Measurements from ENCODE around the gene LRRC45.

LRRC45 gene

DNA sequence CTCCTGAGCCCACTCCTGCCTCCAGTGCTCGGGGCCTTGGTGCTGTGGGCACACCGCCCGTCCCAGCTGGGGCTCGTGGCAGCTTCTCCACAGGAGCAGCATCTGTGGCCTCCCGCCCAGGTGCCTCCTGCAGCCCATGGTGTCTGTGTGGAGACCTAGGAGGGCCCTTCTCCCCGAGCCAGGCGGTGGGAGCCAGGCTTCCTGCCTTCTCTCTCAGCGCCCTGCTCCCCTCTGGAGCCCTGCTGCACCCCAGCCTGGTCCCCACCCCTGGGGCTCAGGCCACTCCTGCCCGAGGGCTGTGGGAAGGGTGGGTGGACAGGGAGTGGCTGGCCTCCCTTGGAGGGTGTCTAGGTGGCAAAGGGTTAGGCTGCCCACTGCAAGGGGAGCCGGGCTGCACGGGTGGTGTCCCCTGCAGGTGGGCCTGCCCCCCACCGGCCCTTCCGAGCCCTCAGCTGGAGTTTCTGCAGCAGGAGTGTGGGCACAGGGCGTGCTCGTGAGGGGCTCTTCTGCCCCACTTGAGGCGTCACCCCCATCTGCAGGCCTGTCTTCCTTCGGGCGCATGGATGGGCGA is 11.4 kb upstream of the LRRC45 start:
- H3K27ac ChIP-seq (ENCODE audit: low read length), result no peak overlapping the region
- H3K4me1 ChIP-seq (ENCODE audit: insufficient read depth, low read length), result no peaks in the 10 kb centered on the region
- ATAC-seq (ENCODE audit: insufficient read depth, low read depth) (no peak), DNase-seq (no peak)
- H3K9me3 ChIP-seq (ENCODE audit: insufficient read depth, low read length, severe bottlenecking), result no peaks in the 10 kb centered on the region
- H3K36me3 ChIP-seq (ENCODE audit: insufficient read depth, low read length), result peaks cover 2% of the 10 kb centered on the region; the same call in 1 of the 2 replicates
- no peak for TF ChIP-seq EZH2 (IDR thresholded peaks at IDR 0.05; ENCODE audit: borderline replicate concordance, low read depth, low read length, severe bottlenecking)
- TF ChIP-seq, protein P1, sequence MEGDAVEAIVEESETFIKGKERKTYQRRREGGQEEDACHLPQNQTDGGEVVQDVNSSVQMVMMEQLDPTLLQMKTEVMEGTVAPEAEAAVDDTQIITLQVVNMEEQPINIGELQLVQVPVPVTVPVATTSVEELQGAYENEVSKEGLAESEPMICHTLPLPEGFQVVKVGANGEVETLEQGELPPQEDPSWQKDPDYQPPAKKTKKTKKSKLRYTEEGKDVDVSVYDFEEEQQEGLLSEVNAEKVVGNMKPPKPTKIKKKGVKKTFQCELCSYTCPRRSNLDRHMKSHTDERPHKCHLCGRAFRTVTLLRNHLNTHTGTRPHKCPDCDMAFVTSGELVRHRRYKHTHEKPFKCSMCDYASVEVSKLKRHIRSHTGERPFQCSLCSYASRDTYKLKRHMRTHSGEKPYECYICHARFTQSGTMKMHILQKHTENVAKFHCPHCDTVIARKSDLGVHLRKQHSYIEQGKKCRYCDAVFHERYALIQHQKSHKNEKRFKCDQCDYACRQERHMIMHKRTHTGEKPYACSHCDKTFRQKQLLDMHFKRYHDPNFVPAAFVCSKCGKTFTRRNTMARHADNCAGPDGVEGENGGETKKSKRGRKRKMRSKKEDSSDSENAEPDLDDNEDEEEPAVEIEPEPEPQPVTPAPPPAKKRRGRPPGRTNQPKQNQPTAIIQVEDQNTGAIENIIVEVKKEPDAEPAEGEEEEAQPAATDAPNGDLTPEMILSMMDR (IDR thresholded peaks at IDR 0.05; ENCODE audit: borderline replicate concordance, extremely low read depth, low read length, poor library complexity, severe bottlenecking), result no peak
- peaks cover 4% of the 10 kb centered on the region; the same call in 1 of the 2 replicates for H4K20me1 ChIP-seq (ENCODE audit: insufficient read depth, low read length)
- H3K4me2 ChIP-seq (ENCODE audit: insufficient read depth, low read length), result no peak overlapping the region
- no peak overlapping the region for H2AFZ ChIP-seq (ENCODE audit: low read depth, low read length)
- no peak overlapping the region for H3K4me3 ChIP-seq (ENCODE audit: low read depth in 1 of 2, low read length in 2 of 2)
- H3K9ac ChIP-seq (ENCODE audit: low read depth, low read length), result no peak overlapping the region
- H3K27me3 ChIP-seq (ENCODE audit: insufficient read depth, low read length, poor library complexity), result no peaks in the 10 kb centered on the region
- no peaks in the 10 kb centered on the region for H3K79me2 ChIP-seq (ENCODE audit: insufficient read depth, low read length)

DNA sequence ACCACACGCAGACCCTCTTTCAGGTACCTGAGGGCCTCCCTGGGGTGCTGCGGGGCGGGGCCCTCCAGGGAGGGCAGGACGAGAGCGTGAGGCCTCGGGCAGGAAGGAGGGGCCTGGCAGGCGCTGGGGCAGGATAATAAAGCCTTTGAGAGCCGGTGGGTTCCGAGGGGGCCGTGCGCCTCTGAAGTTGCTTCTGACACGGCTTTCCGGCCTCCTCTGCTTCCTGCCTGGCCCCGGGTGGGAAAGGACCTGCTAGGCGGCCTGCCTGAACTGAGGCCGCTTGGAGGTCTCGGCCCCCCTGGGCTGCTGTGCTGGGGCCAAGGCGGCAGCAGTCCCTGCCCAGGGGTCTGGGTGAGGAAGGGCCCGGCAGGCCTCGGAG is 10.9 kb upstream of the LRRC45 start:
- H2AFZ ChIP-seq (ENCODE audit: low read depth, low read length), result no peak overlapping the region
- H3K27ac ChIP-seq (ENCODE audit: low read length), result no peak overlapping the region
- no peaks in the 10 kb centered on the region for H3K27me3 ChIP-seq (ENCODE audit: insufficient read depth, low read length, poor library complexity)
- H3K9ac ChIP-seq (ENCODE audit: low read depth, low read length), result no peak overlapping the region
- H3K79me2 ChIP-seq (ENCODE audit: insufficient read depth, low read length), result no peaks in the 10 kb centered on the region
- no peak overlapping the region for H3K4me2 ChIP-seq (ENCODE audit: insufficient read depth, low read length)
- H3K36me3 ChIP-seq (ENCODE audit: insufficient read depth, low read length), result peaks cover 4% of the 10 kb centered on the region; the same call in 1 of the 2 replicates
- peaks cover 4% of the 10 kb centered on the region; the same call in 1 of the 2 replicates for H4K20me1 ChIP-seq (ENCODE audit: insufficient read depth, low read length)
- TF ChIP-seq, protein P1 (IDR thresholded peaks at IDR 0.05; ENCODE audit: borderline replicate concordance, extremely low read depth, low read length, poor library complexity, severe bottlenecking), result no peak
- no peak for TF ChIP-seq EZH2 (IDR thresholded peaks at IDR 0.05; ENCODE audit: borderline replicate concordance, low read depth, low read length, severe bottlenecking)
- DNase-seq (no peak), ATAC-seq (ENCODE audit: insufficient read depth, low read depth) (no peak)
- no peaks in the 10 kb centered on the region for H3K9me3 ChIP-seq (ENCODE audit: insufficient read depth, low read length, severe bottlenecking)
- H3K4me3 ChIP-seq (ENCODE audit: low read depth in 1 of 2, low read length in 2 of 2), result no peak overlapping the region
- H3K4me1 ChIP-seq (ENCODE audit: insufficient read depth, low read length), result no peaks in the 10 kb centered on the region

DNA sequence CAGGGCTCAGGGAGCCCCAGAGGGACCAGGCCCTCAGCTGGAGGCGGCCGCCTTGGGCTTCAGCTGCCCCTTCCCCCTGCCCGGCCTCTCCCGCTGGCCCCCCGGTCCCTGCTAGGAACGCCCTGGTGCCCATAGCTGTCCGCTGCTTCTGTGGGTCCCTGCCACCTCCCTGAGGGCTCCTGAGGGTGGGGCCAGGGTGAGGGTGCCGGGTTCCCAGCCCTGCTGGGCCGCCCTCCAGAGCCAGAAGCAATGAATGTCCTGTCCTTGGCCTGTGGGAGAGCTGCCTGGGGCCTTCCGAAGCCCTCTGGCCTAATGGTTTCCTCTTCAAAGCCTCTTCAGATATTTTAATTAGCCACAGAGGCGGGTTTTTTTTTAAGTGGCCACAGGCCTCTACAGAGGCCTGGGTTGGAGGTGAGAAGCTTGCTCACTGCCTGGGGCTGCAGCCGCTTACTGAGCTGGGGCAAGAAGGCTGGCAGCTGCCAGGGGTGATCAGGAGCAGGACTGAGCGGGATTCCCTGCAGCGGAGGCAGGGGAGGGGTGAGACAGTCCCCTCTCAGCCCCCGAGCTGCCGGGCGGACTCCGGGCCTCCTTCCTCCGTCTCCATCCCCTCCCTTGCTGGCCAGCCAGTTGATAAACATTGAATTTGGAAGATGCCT is 10.3 kb upstream of the LRRC45 start:
- H2AFZ ChIP-seq (ENCODE audit: low read depth, low read length), result no peak overlapping the region
- no peak for TF ChIP-seq EZH2 (IDR thresholded peaks at IDR 0.05; ENCODE audit: borderline replicate concordance, low read depth, low read length, severe bottlenecking)
- TF ChIP-seq, protein P1 (IDR thresholded peaks at IDR 0.05; ENCODE audit: borderline replicate concordance, extremely low read depth, low read length, poor library complexity, severe bottlenecking), result no peak
- peaks cover 10% of the 10 kb centered on the region for H3K36me3 ChIP-seq (ENCODE audit: insufficient read depth, low read length)
- H3K9me3 ChIP-seq (ENCODE audit: insufficient read depth, low read length, severe bottlenecking), result no peaks in the 10 kb centered on the region
- no peaks in the 10 kb centered on the region for H3K79me2 ChIP-seq (ENCODE audit: insufficient read depth, low read length)
- no peak for DNase-seq
- H3K4me2 ChIP-seq (ENCODE audit: insufficient read depth, low read length), result no peak overlapping the region
- no peak overlapping the region for H3K9ac ChIP-seq (ENCODE audit: low read depth, low read length)
- peaks cover 4% of the 10 kb centered on the region; the same call in 1 of the 2 replicates for H4K20me1 ChIP-seq (ENCODE audit: insufficient read depth, low read length)
- no peak overlapping the region for H3K27ac ChIP-seq (ENCODE audit: low read length)
- H3K4me3 ChIP-seq (ENCODE audit: low read depth in 1 of 2, low read length in 2 of 2), result no peak overlapping the region
- H3K27me3 ChIP-seq (ENCODE audit: insufficient read depth, low read length, poor library complexity), result no peaks in the 10 kb centered on the region
- H3K4me1 ChIP-seq (ENCODE audit: insufficient read depth, low read length), result no peaks in the 10 kb centered on the region
- no peak for ATAC-seq (ENCODE audit: insufficient read depth, low read depth)

Data from DND-41 (cell line).